Measurements from ENCODE around the gene TRIM8.

TRIM8 gene

DNA sequence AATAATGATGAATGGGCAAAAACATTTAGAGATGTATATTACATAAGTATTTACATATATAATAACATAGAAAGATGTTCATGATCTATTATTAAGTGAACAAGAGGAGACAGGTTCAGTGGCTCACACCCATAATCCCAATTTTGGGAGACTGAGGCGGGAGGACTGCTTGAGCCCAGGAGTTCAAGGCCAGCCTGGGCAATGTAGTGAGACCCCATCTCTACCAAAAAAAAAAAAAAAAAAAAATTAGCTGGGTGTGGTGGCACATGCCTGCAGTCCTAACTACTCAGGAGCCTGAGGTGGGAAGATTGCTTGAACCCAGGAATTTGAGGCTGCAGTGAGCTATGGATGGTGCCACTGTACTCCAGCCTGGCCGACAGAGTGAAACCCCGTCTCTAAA is 57.5 kb downstream of the TRIM8 start:
- no peaks in the 10 kb centered on the region for H3K9me3 Mint-ChIP-seq
- peaks cover 16% of the 10 kb centered on the region for H3K4me1 Mint-ChIP-seq
- H3K4me3 Mint-ChIP-seq = no peak overlapping the region
- H3K27ac Mint-ChIP-seq = no peak overlapping the region
- no peaks in the 10 kb centered on the region for H3K27me3 Mint-ChIP-seq
- peaks cover 27% of the 10 kb centered on the region for H3K36me3 Mint-ChIP-seq
- ATAC-seq = no peak

DNA sequence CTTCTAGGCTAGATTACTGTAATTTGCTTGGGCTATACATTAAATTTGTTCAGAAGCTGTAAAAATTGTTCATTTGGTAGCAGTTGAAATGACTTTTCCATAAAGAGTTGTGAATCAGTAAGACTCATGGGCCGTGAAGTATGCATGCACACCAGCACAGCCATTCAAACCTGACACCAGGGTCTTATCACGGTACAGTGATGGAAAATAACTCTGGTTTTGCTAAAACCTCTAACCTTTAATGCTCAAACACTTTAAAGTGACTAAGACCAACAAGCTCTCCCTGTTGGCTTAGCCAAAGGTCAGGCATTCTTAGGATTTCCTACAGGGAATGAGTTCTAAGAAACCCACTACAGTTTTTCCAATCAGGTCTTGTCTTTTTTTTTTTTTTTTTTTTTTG is 58.5 kb downstream of the TRIM8 start:
- Mint-ChIP-seq H3K27ac (no peak overlapping the region), H3K9me3 (no peaks in the 10 kb centered on the region), H3K27me3 (no peaks in the 10 kb centered on the region), H3K4me3 (no peak overlapping the region), H3K4me1 (peaks cover 16% of the 10 kb centered on the region), H3K36me3 (peaks cover 20% of the 10 kb centered on the region)
- ATAC-seq = no peak

DNA sequence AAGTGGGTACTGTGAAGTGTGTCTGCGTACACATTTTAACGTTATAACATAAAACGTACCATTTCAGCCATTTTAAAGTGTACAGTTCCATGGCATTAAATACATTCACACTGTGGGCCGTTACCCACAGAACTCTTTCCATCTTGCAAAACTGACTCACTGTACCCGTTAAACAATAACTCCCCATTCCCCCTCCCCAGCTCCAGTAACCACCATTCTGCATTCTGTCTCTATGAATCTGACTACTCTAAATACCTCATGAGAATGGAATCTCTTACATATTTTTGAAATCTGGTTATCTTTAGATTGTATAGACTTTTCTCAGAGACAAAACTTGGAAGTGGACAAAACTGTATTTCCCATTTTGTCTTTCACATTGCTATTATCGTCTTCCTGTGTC is 60.6 kb downstream of the TRIM8 start:
- Mint-ChIP-seq H3K27me3 (no peaks in the 10 kb centered on the region), H3K9me3 (no peaks in the 10 kb centered on the region), H3K4me3 (no peak overlapping the region), H3K27ac (no peak overlapping the region), H3K36me3 (peaks cover 9% of the 10 kb centered on the region), H3K4me1 (peaks cover 17% of the 10 kb centered on the region)
- no peak for ATAC-seq

DNA sequence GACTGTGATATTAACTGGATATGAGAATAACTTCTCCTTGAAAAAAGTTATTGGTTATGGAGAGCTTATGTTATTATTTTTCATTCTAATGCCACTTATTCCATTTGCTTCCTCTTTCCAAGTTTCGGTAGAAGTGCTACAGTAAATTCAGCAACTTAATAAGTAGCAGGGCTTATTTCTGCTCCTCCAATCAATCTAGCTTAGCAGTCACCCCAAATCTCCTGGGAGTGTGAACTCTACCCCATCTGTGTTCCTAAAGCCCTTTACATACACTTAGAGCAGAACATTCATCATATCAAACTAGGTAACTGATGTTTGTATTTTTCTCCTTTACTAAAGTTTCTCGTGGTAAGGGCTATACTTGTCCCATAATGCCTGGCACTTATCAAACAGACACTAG is 61.3 kb downstream of the TRIM8 start:
- Mint-ChIP-seq H3K4me1 (peaks cover 23% of the 10 kb centered on the region), H3K36me3 (peaks cover 9% of the 10 kb centered on the region), H3K9me3 (no peaks in the 10 kb centered on the region), H3K27ac (no peak overlapping the region), H3K4me3 (no peak overlapping the region), H3K27me3 (no peaks in the 10 kb centered on the region)
- ATAC-seq = no peak

Data from stimulated activated memory B cell treated with anti-CD40 and anti-IgM and Interleukin-4, amounts not matched to agents 10 μg/mL and 1 μg/mL and 100 μg/mL, for 72 hours (primary cell).